Fibroblast of skin of left biceps (primary cell): ENCODE data around the gene HIBADH.
A peak's percentile ranks its signal among the peaks of the same experiment; 100 is the strongest.

Experiments
- DNase-seq, 2 experiments: peaks; one replicate each; pipeline ENCODE4 v3.0.0-alpha.2; 2013; ENCODE audit warnings: low read depth in 2 of 2

Gene HIBADH

GRCh38 chr7:27662490-27663205 is at the start of gene HIBADH:
Gene HIBADH, minus strand, starts transcription at chr7:27662883. Its CDS starts 95 bp downstream, at chr7:27662788.
- peak; percentile 98 for DNase-seq

GRCh38 chr7:27712217-27712616 is 49.5 kb upstream of the HIBADH start:
- DNase-seq: no peak

- DNase-seq: no peak
Observed at GRCh38 chr7:27709137-27710075, 46.7 kb upstream of the HIBADH start.

- DNase-seq: no peak
Observed at GRCh38 chr7:27708485-27708884, 45.8 kb upstream of the HIBADH start.

- no peak for DNase-seq
Observed at GRCh38 chr7:27705200-27705594, 42.5 kb upstream of the HIBADH start.

GRCh38 chr7:27704422-27705199 is 41.9 kb upstream of the HIBADH start:
- DNase-seq: no peak

DNA sequence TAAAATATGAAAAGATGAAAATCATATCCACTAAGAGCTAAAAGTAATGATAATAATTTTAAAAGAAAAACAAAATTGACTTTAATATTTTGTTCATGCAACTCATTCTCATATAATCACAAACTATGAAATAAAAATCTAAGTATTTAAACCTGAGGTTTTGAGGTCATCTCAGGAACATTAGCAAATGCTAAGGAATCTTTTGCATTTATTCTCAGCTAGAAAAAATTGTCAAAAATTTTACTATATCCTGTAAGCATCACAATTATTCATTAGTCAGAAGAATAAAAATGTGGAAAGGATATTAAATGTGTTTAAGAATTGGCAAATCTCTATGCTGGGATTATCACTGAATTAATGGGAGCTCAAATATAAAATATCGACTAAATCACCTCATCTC is 40.5 kb upstream of the HIBADH start:
- DNase-seq: no peak

GRCh38 chr7:27700501-27700900 is 37.8 kb upstream of the HIBADH start:
- DNase-seq: no peak

- DNase-seq: no peak
Observed at GRCh38 chr7:27699751-27700150, 37.1 kb upstream of the HIBADH start.

GRCh38 chr7:27697861-27698430 is 35.3 kb upstream of the HIBADH start:
- no peak for DNase-seq

DNA sequence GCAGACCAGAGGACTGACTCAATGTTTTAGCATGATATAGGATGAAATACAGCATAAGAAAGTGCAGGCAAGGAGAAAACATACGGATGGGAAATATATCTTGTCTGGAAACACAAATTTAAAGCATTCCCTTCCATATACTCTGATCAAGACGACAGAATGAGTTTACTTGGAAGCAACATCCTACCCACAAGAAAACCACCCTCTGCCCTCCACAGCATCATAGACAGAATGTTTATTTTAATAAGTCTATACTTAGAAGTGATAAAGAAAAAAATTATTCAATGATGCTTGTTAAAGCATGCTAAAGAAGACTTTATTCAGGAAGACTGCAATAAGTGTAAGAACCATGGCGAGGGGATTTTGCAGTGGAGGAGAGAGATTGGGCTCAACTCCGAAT is 32.4 kb upstream of the HIBADH start:
- DNase-seq: no peak

DNA sequence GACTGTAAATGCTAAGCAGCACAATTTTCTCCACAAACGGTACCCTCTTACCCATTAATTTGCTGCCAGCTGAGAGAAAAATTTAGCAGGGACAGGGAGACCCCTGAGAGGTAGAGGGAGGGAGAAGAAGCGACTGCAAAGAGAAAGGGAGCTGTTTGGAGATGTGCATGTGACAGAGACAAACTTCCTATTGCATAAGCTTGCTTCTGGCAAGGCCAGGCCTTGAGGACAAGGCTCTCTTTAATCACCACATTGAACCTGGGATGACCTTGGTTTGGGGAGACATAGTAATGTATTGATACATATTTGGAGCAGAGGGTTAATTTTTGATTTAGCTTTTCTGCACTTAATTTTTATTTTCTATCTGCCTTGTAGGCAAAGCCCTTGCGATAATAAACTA is 31.1 kb upstream of the HIBADH start:
- DNase-seq: no peak

DNA sequence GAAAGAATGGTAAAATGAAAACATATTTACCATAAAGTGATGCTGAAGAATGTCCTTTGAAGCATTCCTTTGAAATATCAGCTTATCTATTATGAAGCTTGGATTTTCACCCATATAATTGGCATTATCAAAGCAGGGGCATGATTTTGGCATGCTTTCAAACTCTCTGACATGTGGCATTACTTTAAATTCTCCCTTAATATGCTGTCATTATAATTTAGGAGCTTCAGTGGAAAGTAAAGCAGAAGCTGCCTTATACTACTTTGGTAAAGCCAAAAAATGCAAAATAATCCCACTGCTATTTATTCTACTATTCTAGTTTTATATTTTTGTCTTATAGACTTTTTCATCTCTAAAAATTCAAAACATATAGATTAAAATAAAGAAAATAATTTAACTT is 28.0 kb upstream of the HIBADH start:
- DNase-seq: no peak

- no peak for DNase-seq
Observed at GRCh38 chr7:27689591-27690164, 27.0 kb upstream of the HIBADH start.

DNA sequence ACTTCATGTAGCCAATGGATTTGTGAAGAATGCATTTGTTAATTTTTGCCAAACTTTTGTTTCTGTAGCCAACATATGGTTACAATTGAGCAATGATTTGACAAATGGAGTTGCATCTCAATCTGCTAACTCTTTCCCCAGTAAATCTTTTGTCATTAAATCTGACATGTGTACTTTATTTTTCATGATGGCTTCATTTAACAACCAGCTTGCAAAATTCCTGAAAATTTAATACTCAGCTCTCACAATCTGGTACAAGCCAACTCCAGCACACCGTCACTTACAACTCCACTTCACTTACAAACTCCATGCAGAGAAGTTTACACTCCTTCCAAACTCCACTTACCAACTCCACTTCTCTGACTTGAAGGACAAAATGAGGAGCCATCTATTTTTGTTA is 26.5 kb upstream of the HIBADH start:
- peak; percentile 34 to 48 for DNase-seq

DNA sequence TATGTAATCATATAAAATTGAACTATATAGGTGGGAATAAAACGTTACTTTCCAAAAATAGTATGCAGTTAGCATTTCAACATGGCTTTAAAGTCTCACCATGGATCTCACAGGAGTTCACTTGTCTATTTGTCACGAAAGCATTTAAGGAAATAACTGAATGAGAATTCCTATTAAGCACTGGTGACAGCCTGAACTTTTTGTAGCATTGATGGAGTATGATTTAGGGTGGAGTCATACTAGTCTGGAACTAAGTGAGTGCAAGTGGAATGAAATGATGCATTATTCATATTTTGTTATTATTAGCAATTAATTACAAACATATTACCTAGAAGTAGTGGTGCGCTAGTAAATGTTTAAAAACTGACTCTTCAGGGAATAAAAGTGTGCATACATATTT is 26.0 kb upstream of the HIBADH start:
- DNase-seq: no peak

- DNase-seq: no peak
Observed at GRCh38 chr7:27688056-27688455, 25.4 kb upstream of the HIBADH start.

- DNase-seq: no peak
Observed at GRCh38 chr7:27686315-27686714, 23.6 kb upstream of the HIBADH start.

DNA sequence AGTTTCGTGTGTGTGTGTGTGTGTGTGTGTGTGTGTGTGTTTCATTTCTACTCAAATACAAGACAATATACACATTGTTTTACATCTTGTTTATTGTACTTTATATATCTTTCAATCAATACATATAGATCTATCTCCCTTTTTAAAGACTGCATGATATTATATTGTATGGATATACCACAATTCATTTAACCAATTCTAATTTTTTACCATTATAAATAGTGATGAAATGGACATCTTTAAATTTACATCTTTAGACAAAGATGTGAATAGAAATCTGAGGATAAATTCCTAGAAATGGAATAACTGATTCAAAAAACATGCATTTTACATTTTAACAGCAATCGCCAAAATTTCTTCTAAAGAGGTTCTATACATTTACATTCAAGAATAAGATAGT is 23.2 kb upstream of the HIBADH start:
- DNase-seq: no peak

GRCh38 chr7:27685209-27685608 is 22.5 kb upstream of the HIBADH start:
- no peak for DNase-seq

GRCh38 chr7:27684491-27684890 is 21.8 kb upstream of the HIBADH start:
- DNase-seq: no peak

DNA sequence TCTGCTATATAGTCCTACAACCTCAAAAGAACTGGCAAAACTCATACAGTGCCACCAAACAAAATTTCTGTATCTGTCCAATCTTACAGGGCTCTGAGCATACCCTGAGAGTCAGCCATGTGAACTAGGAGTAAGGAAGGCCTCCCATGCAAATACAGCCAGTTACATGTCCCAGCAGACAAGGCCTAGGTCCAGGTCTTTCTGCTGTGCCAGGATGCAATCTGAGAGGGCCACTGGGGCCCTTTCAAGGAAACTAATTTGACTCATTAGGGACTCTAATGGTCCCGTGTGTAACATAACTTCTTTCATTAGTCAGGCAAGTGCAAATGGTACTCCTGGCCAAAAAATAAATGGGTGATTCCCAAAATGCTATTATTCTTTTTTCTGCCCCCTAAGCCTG is 17.9 kb upstream of the HIBADH start:
- no peak for DNase-seq
